HUES48 (cell line): ENCODE data around the gene KCNK7.

Source experiments
- H3K27ac ChIP-seq: one replicate; pipeline ENCODE4 v1.7.0; 2013; ENCODE audit warnings: low read depth, low read length, inconsistent platforms
- H3K27me3 ChIP-seq: 2 replicates; pipeline ENCODE4 v1.6.1; 2013; ENCODE audit warnings: mild to moderate bottlenecking, low read length; ENCODE audit not compliant: control insufficient read depth, insufficient read depth
- H3K36me3 ChIP-seq: 2 replicates; pipeline ENCODE4 v1.6.1; 2013; ENCODE audit warnings: low read length; ENCODE audit not compliant: control insufficient read depth, insufficient read depth
- H3K4me1 ChIP-seq: 2 replicates; pipeline ENCODE4 v1.6.1; 2013; ENCODE audit warnings: mild to moderate bottlenecking, low read length; ENCODE audit not compliant: control insufficient read depth, insufficient read depth
- H3K4me3 ChIP-seq: 2 replicates; pipeline ENCODE4 v1.5.1; 2013; ENCODE audit warnings: mild to moderate bottlenecking, low read depth, low read length
- H3K9ac ChIP-seq: 2 replicates; pipeline ENCODE4 v1.6.1; 2013; ENCODE audit warnings: mild to moderate bottlenecking, low read depth, low read length, moderate library complexity
- H3K9me3 ChIP-seq: 2 replicates; pipeline ENCODE4 v1.6.1; 2013; ENCODE audit warnings: low read length; ENCODE audit not compliant: control insufficient read depth, insufficient read depth

The KCNK7 gene

DNA sequence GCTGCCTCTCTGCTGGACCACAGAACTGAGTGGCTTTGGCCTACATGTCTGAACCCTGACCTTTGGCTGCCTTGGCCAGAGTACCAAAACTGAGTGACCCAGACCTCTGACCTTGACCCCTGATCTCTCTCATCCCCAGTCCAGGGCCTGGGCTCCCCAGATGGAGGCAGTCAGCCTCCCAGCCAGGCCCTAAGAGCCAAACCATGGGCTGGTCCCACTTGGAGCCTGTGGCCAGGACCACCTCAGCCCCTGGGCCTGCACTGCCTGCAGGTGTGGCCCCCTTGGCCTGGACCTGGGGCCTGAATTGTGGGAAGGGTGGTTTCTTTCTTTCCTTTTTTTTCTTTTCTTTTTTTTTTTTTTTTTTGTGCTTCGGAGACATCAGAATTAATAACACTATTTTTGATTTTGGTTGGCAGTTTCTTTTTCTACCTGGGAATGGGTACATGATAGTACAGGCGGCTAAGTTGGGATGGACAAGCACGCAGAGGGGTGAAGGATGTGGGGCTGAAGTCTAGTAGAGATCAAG lies 41.5 kb upstream of the KCNK7 start:
- Histone ChIP-seq H3K4me3 (peak overlapping the region; percentile 73; the same call in 1 of the 2 replicates), H3K9ac (no peak overlapping the region), H3K27me3 (no peaks in the 10 kb centered on the region), H3K4me1 (peaks cover 19% of the 10 kb centered on the region), H3K36me3 (peaks cover 36% of the 10 kb centered on the region), H3K27ac (peak overlapping the region; percentile 91), H3K9me3 (no peaks in the 10 kb centered on the region)

DNA sequence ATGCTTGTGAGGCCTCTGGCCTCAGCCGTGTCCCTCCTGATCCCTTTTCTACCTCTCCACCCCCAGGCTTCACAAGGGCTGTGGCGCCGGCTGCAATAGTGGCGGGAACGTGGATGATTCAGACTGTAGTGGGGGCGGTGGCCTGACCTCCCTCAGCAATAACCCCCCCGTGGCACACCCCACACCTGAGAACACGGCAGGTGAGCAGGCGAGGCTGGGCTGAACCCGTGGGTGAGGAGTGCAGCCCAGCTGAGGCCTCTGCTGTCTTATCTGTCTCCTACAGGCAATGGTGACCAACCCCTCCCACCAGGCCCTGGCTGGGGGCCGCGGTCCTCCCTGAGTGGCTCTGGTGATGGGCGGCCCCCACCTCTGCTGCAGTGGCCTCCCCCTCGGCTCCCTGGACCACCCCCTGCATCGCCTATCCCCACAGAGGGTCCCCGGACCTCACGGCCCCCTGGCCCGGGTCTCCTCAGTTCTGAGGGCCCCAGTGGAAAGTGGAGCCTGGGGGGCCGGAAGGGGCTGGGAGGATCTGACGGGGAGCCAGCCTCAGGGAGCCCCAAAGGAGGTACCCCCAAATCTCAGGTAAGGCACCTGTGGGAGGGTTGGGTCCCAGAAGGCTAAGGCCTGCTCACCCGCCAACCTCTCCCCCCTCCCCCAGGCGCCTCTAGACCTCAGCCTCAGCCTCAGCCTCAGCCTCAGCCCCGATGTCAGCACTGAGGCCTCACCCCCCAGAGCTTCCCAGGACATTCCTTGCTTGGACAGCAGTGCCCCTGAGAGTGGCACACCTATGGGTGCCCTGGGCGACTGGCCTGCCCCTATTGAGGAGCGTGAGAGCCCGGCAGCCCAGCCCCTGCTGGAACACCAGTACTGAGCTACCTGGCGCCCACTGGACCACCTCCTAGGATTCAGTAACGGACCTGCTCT lies 40.8 kb upstream of the KCNK7 start:
- H3K4me3 ChIP-seq, result no peak overlapping the region
- H3K27me3 ChIP-seq, result no peaks in the 10 kb centered on the region
- H3K36me3 ChIP-seq, result peaks cover 42% of the 10 kb centered on the region
- H3K9me3 ChIP-seq, result no peaks in the 10 kb centered on the region
- peaks cover 13% of the 10 kb centered on the region for H3K4me1 ChIP-seq
- H3K9ac ChIP-seq, result no peak overlapping the region
- no peak overlapping the region for H3K27ac ChIP-seq

DNA sequence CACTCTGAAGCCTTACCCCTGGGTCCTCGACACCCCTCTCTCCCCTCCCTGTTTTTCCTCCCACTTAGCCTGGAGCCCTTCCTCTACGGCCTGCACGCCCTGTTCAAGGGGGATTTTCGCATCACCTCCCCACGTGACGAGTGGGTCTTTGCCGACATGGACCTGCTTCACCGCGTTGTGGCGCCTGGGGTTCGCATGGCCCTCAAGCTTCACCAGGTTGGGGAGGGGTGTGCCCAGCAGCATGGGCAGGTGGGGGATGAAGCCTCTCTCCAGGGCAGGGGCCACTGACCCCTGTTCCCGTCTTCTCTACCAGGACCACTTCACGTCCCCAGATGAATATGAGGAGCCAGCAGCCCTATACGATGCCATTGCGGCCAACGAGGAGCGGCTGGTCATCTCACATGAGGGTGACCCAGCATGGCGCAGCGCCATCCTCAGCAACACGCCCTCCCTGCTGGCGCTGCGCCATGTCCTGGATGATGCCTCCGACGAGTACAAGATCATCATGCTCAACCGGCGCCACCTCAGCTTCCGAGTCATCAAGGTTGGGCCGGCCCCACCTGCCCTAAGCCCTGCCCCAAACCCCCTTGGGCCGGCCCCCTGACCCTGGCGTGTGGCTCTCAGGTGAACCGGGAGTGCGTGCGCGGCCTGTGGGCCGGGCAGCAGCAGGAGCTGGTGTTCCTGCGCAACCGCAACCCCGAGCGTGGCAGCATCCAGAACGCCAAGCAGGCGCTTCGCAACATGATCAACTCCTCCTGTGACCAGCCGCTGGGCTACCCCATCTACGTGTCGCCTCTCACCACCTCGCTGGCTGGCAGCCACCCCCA lies 39.5 kb upstream of the KCNK7 start:
- H3K36me3 ChIP-seq, result peaks cover 53% of the 10 kb centered on the region
- H3K27ac ChIP-seq, result no peak overlapping the region
- H3K4me1 ChIP-seq, result peaks cover 12% of the 10 kb centered on the region

DNA sequence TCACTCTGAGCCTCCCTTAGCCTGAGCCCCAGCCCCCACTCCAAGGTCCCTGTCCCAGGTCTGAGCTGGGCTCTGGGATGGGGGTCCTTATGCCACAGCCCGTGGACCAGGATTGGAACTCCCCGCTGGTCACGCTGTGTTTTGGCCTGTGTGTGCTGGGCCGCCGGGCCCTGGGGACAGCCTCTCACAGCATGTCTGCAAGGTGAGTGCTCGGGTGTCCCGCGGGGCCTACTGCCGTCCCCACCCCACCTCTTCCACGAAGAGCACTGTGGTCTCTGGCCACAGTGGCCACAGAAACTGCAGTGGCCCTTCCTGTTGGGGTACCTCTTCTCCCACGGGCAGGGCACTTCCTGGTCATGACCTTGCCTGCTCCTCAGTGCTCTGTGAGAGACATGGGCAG lies 38.8 kb upstream of the KCNK7 start:
- H3K9me3 ChIP-seq, result no peaks in the 10 kb centered on the region
- H3K27me3 ChIP-seq, result no peaks in the 10 kb centered on the region
- no peak overlapping the region for H3K27ac ChIP-seq
- peaks cover 59% of the 10 kb centered on the region for H3K36me3 ChIP-seq
- no peak overlapping the region for H3K9ac ChIP-seq
- peaks cover 12% of the 10 kb centered on the region for H3K4me1 ChIP-seq
- H3K4me3 ChIP-seq, result no peak overlapping the region

More for the DNA sequence above, 39.5 kb upstream of the KCNK7 start:
- Histone ChIP-seq H3K27me3 (no peaks in the 10 kb centered on the region), H3K4me3 (no peak overlapping the region), H3K9me3 (no peaks in the 10 kb centered on the region), H3K9ac (no peak overlapping the region)

DNA sequence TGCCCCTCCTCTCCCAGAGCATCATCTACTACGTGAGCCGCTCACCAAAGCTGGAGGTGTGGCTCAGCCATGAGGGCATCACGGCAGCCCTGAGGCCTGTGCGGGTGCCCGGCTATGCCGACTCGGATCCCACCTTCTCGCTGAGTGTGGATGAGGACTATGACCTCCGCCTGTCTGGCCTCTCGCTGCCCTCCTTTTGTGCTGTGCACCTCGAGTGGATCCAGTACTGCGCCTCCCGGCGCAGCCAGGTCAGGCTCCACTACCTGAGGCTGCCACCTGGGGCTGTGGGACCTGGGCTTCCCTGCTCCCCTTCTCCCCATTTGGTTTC lies 38.5 kb upstream of the KCNK7 start:
- Histone ChIP-seq H3K9ac (no peak overlapping the region), H3K27ac (no peak overlapping the region)

DNA sequence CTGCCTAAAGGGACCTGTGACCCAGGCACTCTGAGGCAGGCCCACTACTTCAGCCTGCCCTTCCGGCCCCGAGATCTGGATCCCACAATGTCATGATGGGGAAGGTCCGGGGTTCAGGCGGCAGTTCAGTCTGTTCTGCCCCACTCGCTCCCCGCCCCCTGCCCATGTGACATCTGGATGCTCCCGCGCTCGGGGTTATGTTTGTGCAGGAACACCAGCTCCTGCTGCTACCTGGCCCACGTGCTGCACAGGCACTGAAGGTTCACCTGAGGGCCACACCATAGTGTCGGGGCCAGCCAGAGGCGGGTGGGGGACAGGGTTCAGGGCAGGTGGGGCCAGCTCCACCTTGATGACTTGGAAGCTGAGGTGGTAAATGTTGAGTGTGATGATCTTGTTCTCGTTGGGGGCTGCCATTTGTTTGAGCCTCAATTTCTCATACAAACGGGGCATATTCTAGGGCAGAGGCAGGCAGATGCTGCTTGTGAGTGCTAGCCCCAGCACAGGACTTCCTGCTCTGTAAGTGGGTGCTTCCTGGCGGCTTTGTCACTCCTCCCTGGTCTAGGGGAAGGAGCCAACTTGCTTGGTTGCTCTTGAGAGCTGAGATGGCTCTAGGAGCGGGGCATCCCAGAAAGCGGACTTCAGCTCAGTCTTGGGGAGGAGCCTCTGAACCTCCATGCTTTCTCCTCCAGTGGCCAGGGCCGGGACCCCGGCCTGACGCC lies 37.9 kb upstream of the KCNK7 start:
- no peaks in the 10 kb centered on the region for H3K27me3 ChIP-seq
- H3K4me3 ChIP-seq, result no peak overlapping the region
- H3K27ac ChIP-seq, result no peak overlapping the region
- H3K36me3 ChIP-seq, result peaks cover 68% of the 10 kb centered on the region
- H3K4me1 ChIP-seq, result peaks cover 8% of the 10 kb centered on the region
- no peaks in the 10 kb centered on the region for H3K9me3 ChIP-seq
- no peak overlapping the region for H3K9ac ChIP-seq

More for the DNA sequence above, 38.5 kb upstream of the KCNK7 start:
- no peak overlapping the region for H3K4me3 ChIP-seq
- H3K9me3 ChIP-seq, result no peaks in the 10 kb centered on the region
- no peaks in the 10 kb centered on the region for H3K27me3 ChIP-seq
- H3K4me1 ChIP-seq, result peaks cover 12% of the 10 kb centered on the region
- H3K36me3 ChIP-seq, result peaks cover 63% of the 10 kb centered on the region

DNA sequence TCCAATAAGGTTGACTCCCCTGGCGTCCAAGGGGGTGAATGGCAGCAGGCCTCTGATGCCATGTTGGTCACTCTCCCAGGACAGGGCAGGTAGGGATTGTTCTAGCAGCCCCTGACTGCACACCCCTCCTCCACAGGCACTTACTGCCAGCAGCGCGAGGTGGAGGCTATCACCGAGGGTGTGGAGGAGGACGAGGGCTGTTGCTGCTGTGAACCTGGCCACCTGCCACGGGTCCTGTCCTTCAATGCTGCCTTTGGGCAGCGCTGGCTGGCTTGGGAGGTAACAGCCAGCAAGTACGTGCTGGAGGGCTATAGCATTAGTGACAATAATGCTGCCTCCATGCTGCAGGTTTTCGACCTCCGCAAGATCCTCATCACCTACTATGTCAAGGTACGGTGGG lies 34.6 kb upstream of the KCNK7 start:
- no peaks in the 10 kb centered on the region for H3K4me1 ChIP-seq
- no peak overlapping the region for H3K27ac ChIP-seq
- H3K36me3 ChIP-seq, result peaks cover 81% of the 10 kb centered on the region
- H3K9me3 ChIP-seq, result no peaks in the 10 kb centered on the region
- no peak overlapping the region for H3K4me3 ChIP-seq
- H3K9ac ChIP-seq, result no peak overlapping the region
- H3K27me3 ChIP-seq, result no peaks in the 10 kb centered on the region

DNA sequence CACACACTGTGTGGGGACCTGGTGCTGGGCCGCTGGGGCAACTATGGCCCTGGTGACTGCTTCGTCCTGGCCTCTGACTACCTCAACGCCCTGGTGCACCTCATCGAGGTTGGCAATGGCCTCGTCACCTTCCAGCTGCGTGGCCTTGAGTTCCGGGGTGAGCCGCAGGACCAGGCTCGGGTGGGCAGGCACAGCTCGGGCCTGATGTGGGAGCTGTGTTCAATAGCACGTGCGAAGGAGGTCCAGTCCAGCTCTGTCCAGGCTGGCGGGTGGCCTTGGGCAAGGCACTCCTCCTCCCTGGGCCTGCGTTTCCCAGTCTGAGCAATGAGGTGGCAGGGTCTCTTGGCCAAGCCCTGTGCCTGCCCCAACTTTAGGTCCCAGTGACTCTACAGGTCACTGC lies 34.0 kb upstream of the KCNK7 start:
- H3K4me1 ChIP-seq, result no peaks in the 10 kb centered on the region
- H3K27ac ChIP-seq, result no peak overlapping the region
- H3K9me3 ChIP-seq, result no peaks in the 10 kb centered on the region
- H3K27me3 ChIP-seq, result no peaks in the 10 kb centered on the region
- H3K4me3 ChIP-seq, result no peak overlapping the region
- peaks cover 81% of the 10 kb centered on the region for H3K36me3 ChIP-seq
- H3K9ac ChIP-seq, result no peak overlapping the region

DNA sequence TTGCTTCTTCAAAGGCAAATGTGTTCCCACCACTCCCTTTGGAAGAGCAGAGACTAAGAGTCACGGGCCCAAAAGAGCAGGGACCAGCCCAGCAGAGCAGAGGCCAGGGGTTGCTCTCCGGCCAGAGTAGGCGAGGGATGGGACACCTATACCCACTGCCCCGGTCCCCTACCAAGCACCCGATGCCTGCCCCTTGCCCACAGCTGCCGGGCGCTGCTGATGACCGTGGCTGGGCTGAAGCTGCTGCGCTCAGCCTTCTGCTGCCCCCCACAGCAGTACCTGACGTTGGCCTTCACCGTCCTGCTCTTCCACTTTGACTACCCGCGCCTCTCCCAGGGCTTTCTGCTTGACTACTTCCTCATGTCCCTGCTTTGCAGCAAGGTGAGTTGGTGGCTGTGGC lies 31.6 kb upstream of the KCNK7 start:
- Histone ChIP-seq H3K9me3 (no peaks in the 10 kb centered on the region), H3K27ac (no peak overlapping the region), H3K27me3 (no peaks in the 10 kb centered on the region), H3K9ac (no peak overlapping the region), H3K36me3 (peaks cover 90% of the 10 kb centered on the region), H3K4me1 (no peaks in the 10 kb centered on the region), H3K4me3 (no peak overlapping the region)

DNA sequence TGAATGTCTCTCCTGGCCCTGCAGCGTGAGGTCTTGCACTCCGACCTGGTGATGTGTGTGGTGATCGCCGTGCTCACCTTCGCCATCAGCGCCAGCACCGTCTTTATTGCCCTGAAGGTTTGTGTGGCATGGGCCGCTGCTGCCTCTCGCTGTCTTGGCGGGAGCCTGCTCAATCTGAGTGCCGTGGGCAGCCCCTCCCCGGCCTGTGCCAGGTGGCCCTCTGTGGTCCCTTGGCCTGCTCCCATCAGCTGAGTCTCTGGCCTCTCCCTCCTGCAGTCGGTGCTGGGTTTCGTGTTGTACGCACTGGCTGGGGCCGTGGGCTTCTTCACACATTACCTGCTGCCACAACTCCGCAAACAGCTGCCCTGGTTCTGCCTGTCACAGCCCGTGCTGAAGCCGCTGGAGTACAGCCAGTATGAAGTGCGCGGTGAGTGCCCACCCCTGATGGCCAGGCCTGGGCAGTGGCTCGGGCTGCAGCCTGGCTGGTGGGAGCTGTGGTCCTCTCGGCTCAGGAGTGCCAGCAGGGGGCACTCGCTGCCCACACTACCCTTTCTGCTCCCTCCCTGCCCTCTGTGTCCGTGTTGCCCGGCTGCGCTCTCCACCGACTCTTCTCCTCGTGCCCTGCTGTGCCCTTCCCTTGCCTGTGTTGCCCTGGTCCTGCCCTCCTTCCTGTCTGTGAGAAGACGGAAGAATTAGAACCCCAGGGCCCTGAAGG lies 30.2 kb upstream of the KCNK7 start:
- no peak overlapping the region for H3K27ac ChIP-seq
- no peak overlapping the region for H3K4me3 ChIP-seq
- H3K4me1 ChIP-seq, result no peaks in the 10 kb centered on the region
- no peaks in the 10 kb centered on the region for H3K9me3 ChIP-seq
- no peak overlapping the region for H3K9ac ChIP-seq
- H3K36me3 ChIP-seq, result peaks cover 92% of the 10 kb centered on the region
- H3K27me3 ChIP-seq, result no peaks in the 10 kb centered on the region
